NCI-H2196 treated with DMSO at 0.1 percent for 48 hours (cell line): ENCODE measurements around the gene LEMD2.
A peak's percentile ranks its signal among the peaks of the same experiment; 100 is the strongest.
"Not testable (repeated sequence)": the region's sequence is repeated elsewhere in the genome, so short reads cannot be mapped to it uniquely, and the experiment has no call there.

Source experiments
- DNase-seq: peaks from one replicate; lab custom pipeline; 2025; ENCODE audit not compliant: unreplicated experiment; lab: John Stamatoyannopoulos, UW

LEMD2 gene

GRCh38 chr6:33788694-33789549, at the start of gene LEMD2:
LEMD2 (minus strand) TSS chr6:33789130; CDS start chr6:33789116, 14 bp downstream.
- DNase-seq = peak; percentile 82

GRCh38 chr6:33837971-33838665, 49.2 kb upstream of the LEMD2 start:
- no peak for DNase-seq

GRCh38 chr6:33836806-33837469, 48.0 kb upstream of the LEMD2 start:
- DNase-seq = no peak

GRCh38 chr6:33834401-33835392, 45.8 kb upstream of the LEMD2 start:
- no peak for DNase-seq

- no peak for DNase-seq
Observed at GRCh38 chr6:33833599-33833998, 44.7 kb upstream of the LEMD2 start.

- not testable (repeated sequence) for DNase-seq
Observed at GRCh38 chr6:33832831-33833230, 43.9 kb upstream of the LEMD2 start.

GRCh38 chr6:33831725-33832124, 42.8 kb upstream of the LEMD2 start:
- DNase-seq = not testable (repeated sequence)

GRCh38 chr6:33830635-33831240, 41.8 kb upstream of the LEMD2 start:
- no peak for DNase-seq

- DNase-seq = no peak
Observed at GRCh38 chr6:33828764-33829731, 40.1 kb upstream of the LEMD2 start.

GRCh38 chr6:33828452-33828763, 39.5 kb upstream of the LEMD2 start:
- DNase-seq = no peak

GRCh38 chr6:33827546-33828451, 38.9 kb upstream of the LEMD2 start:
- no peak for DNase-seq

GRCh38 chr6:33826537-33826936, 37.6 kb upstream of the LEMD2 start:
- no peak for DNase-seq

GRCh38 chr6:33824461-33825154, 35.7 kb upstream of the LEMD2 start:
- DNase-seq = no peak

- DNase-seq = no peak
Observed at GRCh38 chr6:33823806-33824205, 34.9 kb upstream of the LEMD2 start.

GRCh38 chr6:33822575-33823395, 33.9 kb upstream of the LEMD2 start:
- DNase-seq = peak; percentile 28

GRCh38 chr6:33820784-33821520, 32.0 kb upstream of the LEMD2 start:
- DNase-seq = no peak
